HG03342 (cell line): ENCODE data around the gene CFI.

Source experiments
- ATAC-seq: cut with Tn5 transposase; IDR thresholded peaks from one replicate; pipeline ENCODE4 v1.9.1; 2021; ENCODE audit warnings: mild to moderate bottlenecking, moderate library complexity; ENCODE audit not compliant: unreplicated experiment

CFI gene

GRCh38 chr4:109699553-109700225 lies 102.1 kb downstream of the CFI start:
- no peak for ATAC-seq

GRCh38 chr4:109698656-109699055 lies 103.1 kb downstream of the CFI start:
- no peak for ATAC-seq

GRCh38 chr4:109691411-109691920 lies 110.3 kb downstream of the CFI start:
- no peak for ATAC-seq
